Measurements from ENCODE around the gene PHAX. TPM values are rescaled to one million over a fixed set of nuclear protein-coding genes. Genes with fewer than 3 reads are reported as not detected.
"Not testable (repeated sequence)": the region's sequence is repeated elsewhere in the genome, so short reads cannot be mapped to it uniquely, and the experiment has no call there.

The PHAX gene
- total RNA-seq, result 10 to 100 TPM; 31.4 to 38.0 (median 36.3) TPM

- TF ChIP-seq CTCF (IDR thresholded peaks at IDR 0.05), result no peak
- no peak for TF ChIP-seq POLR2A (IDR thresholded peaks at IDR 0.05)
- H3K4me3 ChIP-seq (ENCODE audit: low read depth, poor library complexity, severe bottlenecking), result peak within 1 kb of the TSS; percentile 100
- 1 to 3% methylated on average over 42 to 71 of the region's 79 CpGs for WGBS, 2 donors
- intact Hi-C loops (cut with DNase I; ENCODE audit: low total_unique reads), result loop anchor here (10.0 kb wide), 1 partner anchor 56 kb away; no protein-coding TSS in a partner anchor
- DNase-seq (ENCODE audit: low spot score in 2 of 2), result peak; percentile 58 to 93
Measured at GRCh38 chr5:126600631-126601511, at the start of gene PHAX. Gene PHAX, plus strand, starts transcription at chr5:126600947. Its CDS starts 16 bp downstream, at chr5:126600963.

- intact Hi-C loops (cut with DNase I; ENCODE audit: low total_unique reads), result no loop called here
- TF ChIP-seq CTCF (IDR thresholded peaks at IDR 0.05), result no peak
- no peak for TF ChIP-seq POLR2A (IDR thresholded peaks at IDR 0.05)
- no peak for DNase-seq (ENCODE audit: low spot score in 2 of 2)
- WGBS, 2 donors, result 94 to 95% methylated on average over 2 of the region's 2 CpGs
- no peak overlapping the region for H3K4me3 ChIP-seq (ENCODE audit: low read depth, poor library complexity, severe bottlenecking)
Measured at GRCh38 chr5:126552614-126553013, 48.1 kb upstream of the PHAX start.

- H3K4me3 ChIP-seq (ENCODE audit: low read depth, poor library complexity, severe bottlenecking); intact Hi-C loops (cut with DNase I; ENCODE audit: low total_unique reads): not testable (repeated sequence)
Measured at GRCh38 chr5:126555101-126555500, 45.6 kb upstream of the PHAX start.

GRCh38 chr5:126561908-126562307 is 38.8 kb upstream of the PHAX start:
- intact Hi-C loops (cut with DNase I; ENCODE audit: low total_unique reads), result no loop called here
- no peak for DNase-seq (ENCODE audit: low spot score in 2 of 2)
- WGBS, 2 donors, result 87 to 90% methylated on average over 1 of the region's 1 CpG
- H3K4me3 ChIP-seq (ENCODE audit: low read depth, poor library complexity, severe bottlenecking), result no peak overlapping the region
- TF ChIP-seq POLR2A (IDR thresholded peaks at IDR 0.05) (no peak), CTCF (IDR thresholded peaks at IDR 0.05) (no peak)

More at GRCh38 chr5:126555101-126555500, 45.6 kb upstream of the PHAX start:
- WGBS, 2 donors, result 90 to 96% methylated on average over 9 of the region's 9 CpGs
- DNase-seq (ENCODE audit: low spot score in 2 of 2), result not testable (repeated sequence)

- TF ChIP-seq POLR2A (IDR thresholded peaks at IDR 0.05), result no peak
- TF ChIP-seq CTCF (IDR thresholded peaks at IDR 0.05), result no peak
- intact Hi-C loops (cut with DNase I; ENCODE audit: low total_unique reads), result no loop called here
- no peak overlapping the region for H3K4me3 ChIP-seq (ENCODE audit: low read depth, poor library complexity, severe bottlenecking)
- WGBS, 2 donors, result 67 to 90% methylated on average over 2 of the region's 2 CpGs
- no peak for DNase-seq (ENCODE audit: low spot score in 2 of 2)
Measured at GRCh38 chr5:126562823-126563222, 37.9 kb upstream of the PHAX start.

- DNase-seq (ENCODE audit: low spot score in 2 of 2), result no peak
- intact Hi-C loops (cut with DNase I; ENCODE audit: low total_unique reads), result no loop called here
- WGBS, 2 donors, result 96% methylated on average over 4 of the region's 4 CpGs
Measured at GRCh38 chr5:126568206-126568755, 32.5 kb upstream of the PHAX start.

More at GRCh38 chr5:126568206-126568755, 32.5 kb upstream of the PHAX start:
- TF ChIP-seq POLR2A (IDR thresholded peaks at IDR 0.05), result no peak
- H3K4me3 ChIP-seq (ENCODE audit: low read depth, poor library complexity, severe bottlenecking), result no peak overlapping the region
